Measurements from ENCODE around the gene OPHN1.
"Not testable (repeated sequence)": the region's sequence is repeated elsewhere in the genome, so short reads cannot be mapped to it uniquely, and the experiment has no call there.

Gene OPHN1

GRCh38 chrX:68355629-68355920 lies 77.7 kb downstream of the OPHN1 start:
- DNase-seq (ENCODE audit: low spot score), result no peak

DNA sequence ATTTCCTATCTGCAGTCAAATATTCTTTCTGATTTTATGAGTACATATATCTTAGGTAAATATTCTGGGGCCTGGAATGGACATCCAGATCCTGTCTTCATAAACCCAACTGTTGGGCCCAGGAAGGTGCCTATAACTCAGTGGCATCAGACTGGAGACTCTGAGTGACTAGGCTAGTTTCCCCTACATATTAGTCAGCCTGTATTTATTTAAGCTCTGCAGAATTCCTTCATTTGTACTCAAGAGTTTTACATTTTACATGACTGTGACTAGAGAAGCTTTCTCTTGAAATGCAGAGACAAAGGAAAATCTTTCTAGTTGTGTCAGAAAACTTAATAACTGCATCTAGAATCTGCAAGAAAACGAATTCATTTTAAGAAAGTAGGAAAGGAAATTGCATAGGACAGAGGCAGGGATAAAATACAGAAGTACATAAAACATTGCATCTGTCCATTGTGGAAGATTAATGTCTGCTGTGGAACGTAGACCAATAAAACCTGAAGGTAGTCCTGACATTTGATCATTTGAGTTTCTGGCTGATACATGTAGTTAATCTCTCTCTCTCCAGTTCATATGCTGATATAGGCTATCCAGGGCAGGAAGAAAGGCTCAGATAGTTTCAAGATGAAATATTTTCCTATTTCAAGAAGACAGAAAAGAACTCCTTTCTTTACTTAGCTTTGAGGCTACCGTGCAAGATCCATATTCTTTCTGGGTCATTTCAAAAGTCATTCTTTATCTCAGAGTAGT lies 78.2 kb downstream of the OPHN1 start:
- DNase-seq (ENCODE audit: low spot score), result no peak

- DNase-seq (ENCODE audit: low spot score), result no peak
Observed at GRCh38 chrX:68345025-68345424, 88.3 kb downstream of the OPHN1 start.

DNA sequence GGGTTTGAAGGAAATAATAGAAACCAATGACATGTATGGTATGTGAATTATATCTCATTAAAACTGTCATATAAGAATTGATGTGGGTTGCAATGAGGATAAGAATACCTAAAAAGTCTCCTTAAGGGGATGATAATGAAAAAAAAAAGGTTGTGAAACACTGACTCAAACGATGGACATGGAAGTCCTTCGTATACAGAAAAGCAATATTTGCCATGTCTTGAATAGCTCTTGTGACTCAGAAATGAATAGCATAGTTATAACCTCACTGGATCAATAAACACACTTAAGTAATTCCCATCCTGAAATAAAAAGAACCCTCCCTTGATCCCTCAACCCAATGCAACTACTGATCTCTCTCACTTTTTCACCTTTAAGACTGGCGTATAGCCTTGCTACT lies 89.7 kb downstream of the OPHN1 start:
- DNase-seq (ENCODE audit: low spot score), result no peak

DNA sequence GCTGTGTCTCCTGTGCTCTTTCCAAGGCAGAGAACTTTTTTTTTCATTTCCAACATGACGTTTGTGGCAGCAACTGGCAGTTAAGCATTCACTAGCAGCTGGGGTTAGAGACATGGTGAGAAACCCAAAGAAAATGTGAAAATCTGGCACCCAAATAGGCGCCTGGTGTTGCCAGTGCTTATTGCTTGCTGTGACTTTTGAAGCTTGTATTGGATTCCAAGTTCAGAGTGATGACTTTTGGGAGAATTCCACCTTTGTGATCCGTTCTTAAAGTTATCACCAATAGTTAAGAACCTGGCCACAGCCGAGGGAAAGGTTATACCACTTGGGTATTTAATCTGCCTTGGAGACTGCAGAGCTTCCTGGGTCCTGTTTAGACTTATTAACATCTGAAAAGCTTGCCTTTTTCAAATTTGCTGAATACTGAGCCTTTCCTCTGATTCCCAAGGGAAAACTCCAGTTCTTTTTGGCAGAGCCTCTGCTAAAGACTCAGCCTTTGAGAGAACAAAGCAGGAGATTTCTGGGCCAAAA lies 101.0 kb downstream of the OPHN1 start:
- no peak for DNase-seq (ENCODE audit: low spot score)

DNA sequence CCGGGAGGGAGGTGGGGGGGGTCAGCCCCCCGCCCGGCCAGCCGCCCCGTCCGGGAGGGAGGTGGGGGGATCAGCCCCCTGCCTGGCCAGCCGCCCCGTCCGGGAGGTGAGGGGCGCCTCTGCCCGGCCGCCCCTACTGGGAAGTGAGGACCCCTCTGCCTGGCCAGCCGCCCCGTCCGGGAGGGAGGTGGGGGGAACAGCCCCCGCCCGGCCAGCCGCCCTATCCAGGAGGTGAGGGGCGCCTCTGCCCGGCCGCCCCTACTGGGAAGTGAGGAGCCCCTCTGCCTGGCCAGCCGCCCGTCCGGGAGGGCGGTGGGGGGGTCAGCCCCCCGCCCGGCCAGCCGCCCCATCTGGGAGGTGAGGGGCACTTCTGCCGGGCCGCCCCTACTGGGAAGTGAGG lies 106.5 kb downstream of the OPHN1 start:
- not testable (repeated sequence) for DNase-seq (ENCODE audit: low spot score)

GRCh38 chrX:68307769-68308168 lies 125.5 kb downstream of the OPHN1 start:
- no peak for DNase-seq (ENCODE audit: low spot score)

- DNase-seq (ENCODE audit: low spot score), result no peak
Observed at GRCh38 chrX:68304602-68305001, 128.7 kb downstream of the OPHN1 start.

GRCh38 chrX:68299898-68300297 lies 133.4 kb downstream of the OPHN1 start:
- no peak for DNase-seq (ENCODE audit: low spot score)

GRCh38 chrX:68292471-68292870 lies 140.8 kb downstream of the OPHN1 start:
- no peak for DNase-seq (ENCODE audit: low spot score)

- DNase-seq (ENCODE audit: low spot score), result no peak
Observed at GRCh38 chrX:68288127-68288526, 145.2 kb downstream of the OPHN1 start.

GRCh38 chrX:68287419-68287818 lies 145.9 kb downstream of the OPHN1 start:
- DNase-seq (ENCODE audit: low spot score), result no peak

DNA sequence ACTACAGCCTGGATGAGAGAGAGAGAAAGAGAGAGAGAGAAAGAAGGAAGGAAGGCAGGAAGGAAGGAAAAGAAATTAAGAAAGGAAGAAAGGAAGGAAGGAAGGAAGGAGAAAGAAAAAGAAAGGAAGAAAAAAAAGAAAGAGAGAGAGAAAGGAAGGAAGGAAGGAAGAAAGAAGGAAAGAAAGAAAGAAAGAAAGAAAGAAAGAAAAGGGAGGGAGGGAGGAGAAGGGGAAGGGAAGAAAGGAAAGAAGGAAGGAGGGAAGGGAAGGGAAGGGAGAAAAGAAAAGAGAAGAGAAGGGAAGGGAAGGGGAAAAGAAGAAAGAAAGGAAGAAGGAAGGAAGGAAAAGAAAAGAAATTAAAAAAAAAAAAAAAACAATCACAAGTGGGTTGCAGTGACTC lies 146.3 kb downstream of the OPHN1 start:
- DNase-seq (ENCODE audit: low spot score), result no peak

GRCh38 chrX:68286076-68286475 lies 147.2 kb downstream of the OPHN1 start:
- DNase-seq (ENCODE audit: low spot score), result no peak

GRCh38 chrX:68284281-68284904 lies 148.9 kb downstream of the OPHN1 start:
- no peak for DNase-seq (ENCODE audit: low spot score)

DNA sequence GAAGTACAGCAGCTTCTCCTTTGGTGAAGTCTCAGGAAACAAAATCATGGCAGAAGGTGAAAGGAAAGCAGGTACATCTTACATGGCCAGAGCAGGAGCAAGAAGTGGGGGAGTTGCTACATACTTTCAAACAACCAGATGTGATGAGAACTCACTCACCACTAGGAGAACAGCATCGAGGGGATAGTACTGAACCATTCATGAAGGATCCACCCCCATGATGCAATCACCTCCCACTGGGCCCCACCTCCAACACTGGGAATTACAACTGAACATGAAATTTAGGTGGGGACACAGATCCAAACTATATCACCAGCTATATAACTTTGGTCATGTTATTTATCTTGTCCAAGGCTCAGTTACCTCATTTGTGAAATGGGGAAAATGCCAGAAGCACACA lies 159.4 kb downstream of the OPHN1 start:
- no peak for DNase-seq (ENCODE audit: low spot score)

DNA sequence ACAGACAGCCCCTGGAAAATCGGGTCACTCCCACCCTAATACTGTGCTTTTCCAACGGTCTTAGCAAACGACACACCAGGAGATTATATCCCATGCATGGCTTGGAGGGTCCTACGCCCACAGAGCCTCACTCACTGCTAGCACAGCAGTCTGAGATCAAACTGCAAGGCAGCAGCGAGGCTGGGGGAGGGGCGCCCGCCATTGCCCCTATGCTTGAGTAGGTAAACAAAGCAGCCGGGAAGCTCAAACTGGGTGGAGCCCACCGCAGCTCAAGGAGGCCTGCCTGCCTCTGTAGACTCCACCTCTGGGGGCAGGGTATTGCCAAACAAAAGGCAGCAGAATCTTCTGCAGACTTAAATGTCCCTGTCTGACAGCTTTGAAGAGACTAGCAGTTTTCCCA lies 168.5 kb downstream of the OPHN1 start:
- DNase-seq (ENCODE audit: low spot score), result not testable (repeated sequence)

GRCh38 chrX:68261060-68261672 lies 172.1 kb downstream of the OPHN1 start:
- DNase-seq (ENCODE audit: low spot score), result no peak

- no peak for DNase-seq (ENCODE audit: low spot score)
Observed at GRCh38 chrX:68256990-68257389, 176.3 kb downstream of the OPHN1 start.

DNA sequence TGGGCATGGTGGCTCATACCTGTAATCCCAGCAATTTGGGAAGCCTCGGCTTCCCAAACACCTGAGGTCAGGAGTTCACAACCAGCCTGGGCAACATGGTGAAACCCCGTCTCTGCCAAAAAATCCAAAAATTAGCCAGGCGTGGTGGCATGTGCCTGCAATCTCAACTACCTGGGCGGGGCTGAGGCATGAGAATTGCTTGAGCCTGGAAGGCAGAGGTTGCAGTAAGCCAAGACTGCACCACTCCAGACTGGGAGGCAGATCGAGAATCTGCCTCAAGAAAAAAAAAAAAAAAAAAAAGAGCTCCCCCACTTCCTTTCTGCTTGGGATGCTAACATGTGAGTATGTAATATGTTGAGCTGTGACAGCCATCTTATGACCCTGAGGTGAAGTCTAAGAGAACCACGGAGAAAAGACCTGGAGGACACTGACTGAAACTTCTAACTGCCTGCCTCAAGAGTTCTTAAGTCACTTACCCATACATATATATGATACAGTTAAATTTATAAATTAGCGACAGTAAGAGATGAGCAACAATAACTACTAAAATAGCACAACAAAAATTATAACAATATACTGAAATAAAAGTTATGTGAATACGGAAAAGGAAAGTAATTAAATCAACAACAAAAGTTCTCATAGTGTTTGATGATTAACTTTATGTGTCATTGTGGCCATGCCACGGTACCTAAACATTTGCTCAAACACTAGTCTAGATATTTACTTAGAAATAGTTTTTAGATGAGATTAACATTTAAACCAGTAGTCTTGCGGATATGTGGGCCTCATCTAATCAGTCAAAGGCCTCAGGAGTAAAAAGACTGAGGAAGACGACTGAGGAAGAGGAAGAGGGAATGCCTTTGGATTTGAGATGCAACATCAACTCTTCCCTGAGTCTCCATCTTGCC lies 178.3 kb downstream of the OPHN1 start:
- no peak for DNase-seq (ENCODE audit: low spot score)

DNA sequence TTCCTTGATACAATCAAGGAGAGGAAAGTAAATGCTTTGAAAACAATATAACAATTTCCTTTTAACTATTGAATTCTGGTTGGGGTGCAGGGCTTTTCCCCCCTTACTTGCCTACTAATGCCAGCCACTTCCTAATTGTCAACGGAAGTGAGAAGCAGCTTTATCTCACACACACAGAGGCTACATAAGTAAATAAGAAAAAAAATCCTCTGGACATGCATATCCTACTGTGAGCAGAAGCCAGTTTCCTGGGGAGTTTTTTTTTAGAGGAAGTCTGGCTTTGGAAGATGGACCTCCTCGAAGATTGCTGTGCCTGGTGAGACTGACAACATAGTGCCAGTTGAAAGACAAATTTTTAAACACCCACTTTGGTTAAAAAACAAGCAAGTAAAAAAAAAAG lies 180.6 kb downstream of the OPHN1 start:
- no peak for DNase-seq (ENCODE audit: low spot score)

DNA sequence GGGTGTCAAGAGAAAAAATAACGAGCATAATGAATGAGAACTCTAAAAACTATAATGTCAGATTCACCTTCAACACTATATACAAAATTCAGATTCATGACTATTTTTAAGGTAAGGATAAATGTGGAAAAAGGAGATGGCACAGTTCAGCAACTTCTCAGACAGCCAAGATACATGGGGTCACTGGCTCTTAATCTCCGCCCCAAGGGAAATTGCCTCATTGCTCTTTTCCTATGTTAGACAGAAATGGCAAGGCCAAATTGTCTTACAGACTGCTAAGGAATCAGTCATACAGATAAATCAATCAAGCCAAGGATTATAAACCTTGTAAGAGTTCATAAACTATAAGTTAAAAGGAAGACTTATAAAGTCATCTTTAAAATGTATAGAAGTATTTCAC lies 183.4 kb downstream of the OPHN1 start:
- DNase-seq (ENCODE audit: low spot score), result no peak

Measured in HuH-7 (cell line).